ENCODE results near the gene WNT7A. TPM values are rescaled to one million over a fixed set of nuclear protein-coding genes. Genes with fewer than 3 reads are reported as not detected.

WNT7A gene
- total RNA-seq, 1 experiment from 2014 or later = not detected

- no peaks in the 10 kb centered on the region for H3K36me3 Mint-ChIP-seq (ENCODE audit: insufficient read depth in 1 of 3, low read depth in 3 of 3)
- H3K9ac ChIP-seq (ENCODE audit: extremely low read depth, insufficient read length, low read length) = no peak overlapping the region
Observed at GRCh38 chr3:13851997-13852637, 27.8 kb downstream of the WNT7A start.

More at GRCh38 chr3:13851997-13852637, 27.8 kb downstream of the WNT7A start:
- no peak overlapping the region for H3K27ac Mint-ChIP-seq
- TF ChIP-seq CTCF (conservative IDR thresholded peaks at IDR 0.05) = no peak
- no peak overlapping the region for H3K27ac ChIP-seq (ENCODE audit: insufficient read length, low read depth, low read length)
- H4K20me1 ChIP-seq (ENCODE audit: control insufficient read depth, insufficient read depth, insufficient read length) = no peaks in the 10 kb centered on the region
- no peaks in the 10 kb centered on the region for H3K4me1 ChIP-seq (ENCODE audit: insufficient read depth, low read length)
- no peak overlapping the region for H3K56ac ChIP-seq (ENCODE audit: insufficient read length, low read depth, low read length)
- H3K27me3 ChIP-seq (ENCODE audit: insufficient read depth, low read length) = no peaks in the 10 kb centered on the region; the same call in 1 of the 2 replicates
- no peak overlapping the region for H3K4ac ChIP-seq (ENCODE audit: low read depth, low read length)
- H3K27me3 Mint-ChIP-seq (ENCODE audit: low read depth) = peaks cover 29% of the 10 kb centered on the region
- no peak for DNase-seq
- H3K4me1 Mint-ChIP-seq = peaks cover 20 to 24% of the 10 kb centered on the region in 2 experiments
- H3K4me2 ChIP-seq (ENCODE audit: insufficient read depth, insufficient read length, low read length) = no peak overlapping the region
- no peak overlapping the region for H4K5ac ChIP-seq (ENCODE audit: insufficient read length, low read depth, low read length)
- no peak overlapping the region for H2BK12ac ChIP-seq (ENCODE audit: insufficient read length, low read depth, low read length)
- H3T11ph ChIP-seq (ENCODE audit: low read length) = no peak overlapping the region
- H4K91ac ChIP-seq (ENCODE audit: insufficient read length, low read depth, low read length) = no peak overlapping the region
- no peak overlapping the region for H2BK15ac ChIP-seq (ENCODE audit: low read depth, low read length)
- no peak overlapping the region for H2BK120ac ChIP-seq (ENCODE audit: low read depth, low read length, poor library complexity, severe bottlenecking)
- H2BK20ac ChIP-seq (ENCODE audit: low read depth, low read length, poor library complexity, severe bottlenecking) = no peak overlapping the region
- no peaks in the 10 kb centered on the region for H3K79me2 ChIP-seq (ENCODE audit: insufficient read depth, low read length)
- no peak overlapping the region for H3K4me3 Mint-ChIP-seq
- H2AK5ac ChIP-seq (ENCODE audit: insufficient read length, low read length) = no peak overlapping the region
- H3K18ac ChIP-seq (ENCODE audit: insufficient read length, low read depth, low read length) = no peak overlapping the region
- H3K23ac ChIP-seq (ENCODE audit: insufficient read length, low read depth, low read length) = no peak overlapping the region
- H2AFZ ChIP-seq (ENCODE audit: low read length) = no peak overlapping the region
- no peak overlapping the region for H3K14ac ChIP-seq (ENCODE audit: insufficient read depth, low read length)
- WGBS (ENCODE audit: extremely low coverage, insufficient read length, low lambda C conversion rate) = no CpG with 5 or more reads among the region's 17 CpGs
- H3K9me3 ChIP-seq (ENCODE audit: control insufficient read depth, low read depth, low read length) = no peaks in the 10 kb centered on the region
- no peaks in the 10 kb centered on the region; a peak in 1 of 5 replicates for H3K9me3 Mint-ChIP-seq
- H3K79me1 ChIP-seq (ENCODE audit: insufficient read depth, low read depth, low read length, poor library complexity, severe bottlenecking) = no peaks in the 10 kb centered on the region
- H3K23me2 ChIP-seq (ENCODE audit: insufficient read length, low read depth, low read length, poor library complexity, severe bottlenecking) = no peaks in the 10 kb centered on the region
- no peak overlapping the region for H4K8ac ChIP-seq (replicated peaks; ENCODE audit: insufficient read length, low read depth, low read length)
- no peak overlapping the region for H2BK5ac ChIP-seq (ENCODE audit: insufficient read length, low read length)

Measured in H9 (cell line).